DND-41 (cell line): ENCODE results near the gene REEP5.

Experiments used
- CTCF ChIP-seq: IDR thresholded peaks from 2 replicates; pipeline ENCODE4 v1.5.1; 2012; ENCODE audit warnings: borderline replicate concordance, low read length, moderate library complexity, mild to moderate bottlenecking; ENCODE audit not compliant: poor library complexity, severe bottlenecking; ENCODE audit errors: extremely low read depth
- EZH2 ChIP-seq: IDR thresholded peaks from 3 replicates; pipeline ENCODE4 v1.6.1; 2012; ENCODE audit warnings: borderline replicate concordance, low read depth, mild to moderate bottlenecking, moderate library complexity, low read length, inconsistent platforms; ENCODE audit not compliant: severe bottlenecking

GRCh38 chr5:112908854-112909253 lies 13.2 kb downstream of the REEP5 start:
- TF ChIP-seq CTCF = no peak
- TF ChIP-seq EZH2 = no peak
